Stimulated activated CD4-positive, alpha-beta T cell treated with anti-CD3 and anti-CD28 coated beads, Interleukin-15, amount 100 ng/mL, for 1 hour (primary cell): ENCODE measurements around the gene MAGEA12.
"Not testable (repeated sequence)": the region's sequence is repeated elsewhere in the genome, so short reads cannot be mapped to it uniquely, and the experiment has no call there.

Experiments used
- DNase-seq, 2 donors: peaks; one replicate each; pipeline ENCODE4 v3.0.0-alpha.2; 2020; ENCODE audit warnings: low read depth in 1 of 2, low spot score in 1 of 2

The MAGEA12 gene

GRCh38 chrX:152761582-152761981, 28.0 kb downstream of the MAGEA12 start:
- DNase-seq = not testable (repeated sequence)

GRCh38 chrX:152766562-152766961, 33.0 kb downstream of the MAGEA12 start:
- DNase-seq = not testable (repeated sequence)

DNA sequence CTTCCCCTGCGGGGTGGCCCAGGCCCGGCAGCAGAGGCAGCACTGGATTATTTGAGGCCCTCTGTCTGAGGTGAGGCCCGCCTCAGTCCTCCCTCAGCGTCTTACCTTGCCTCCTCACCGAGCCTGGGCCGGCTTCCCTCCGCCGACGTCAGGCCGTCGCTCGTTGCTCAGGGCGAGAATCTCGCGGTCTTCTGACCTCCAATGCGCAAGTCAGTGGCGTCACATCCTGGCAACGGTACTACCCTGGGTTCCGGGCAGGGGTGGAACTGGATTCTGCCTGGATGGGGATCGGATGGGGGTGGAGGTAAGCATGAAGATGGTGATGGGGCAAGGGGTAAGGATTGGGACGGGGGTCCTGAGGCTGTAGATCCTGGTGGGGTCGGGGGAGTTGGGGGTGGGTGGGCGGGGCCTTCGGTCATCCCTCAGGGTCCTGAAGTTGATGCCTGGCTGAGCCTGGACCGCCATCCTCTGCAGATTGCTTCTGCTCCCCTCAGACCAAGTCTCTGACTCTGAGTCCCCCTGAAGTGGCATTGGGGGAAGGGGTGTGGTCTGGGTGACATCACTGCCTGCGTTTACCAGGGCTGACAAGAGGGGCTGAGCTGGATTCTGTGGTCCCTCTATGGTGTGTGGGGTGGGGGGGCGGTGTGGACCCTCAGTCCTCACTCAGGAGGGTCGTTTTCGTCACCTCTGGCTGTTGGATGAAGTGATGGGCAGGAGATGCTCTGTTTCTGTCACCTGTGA, 36.2 kb downstream of the MAGEA12 start, which contains the start of gene MAGEA6:
Gene MAGEA6 (minus strand): TSS at position 141 of the 741 bp plus-strand sequence. CDS start 2,039 bp downstream, outside the sequence.
- not testable (repeated sequence) for DNase-seq

GRCh38 chrX:152787062-152787461, 53.5 kb downstream of the MAGEA12 start:
- not testable (repeated sequence) for DNase-seq
